K562 (cell line): Measurements from ENCODE around the gene KNL1. TPM values are rescaled to one million over a fixed set of nuclear protein-coding genes. Genes with fewer than 3 reads are reported as not detected.

Experiments
- DIDO1 ChIP-seq: fragments of 450-650 bp; IDR thresholded peaks from 2 replicates; pipeline ENCODE4 v1.6.1; 2016; ENCODE audit warnings: low read depth, missing biosample characterization, missing genetic modification characterization
- ZNF583 ChIP-seq: fragments of 250-450 bp; sonication (Bioruptor Pico); IDR thresholded peaks from 2 replicates; pipeline ENCODE4 v1.4.0; 2020
- ZZZ3 ChIP-seq: fragments of 450-650 bp; IDR thresholded peaks from 2 replicates; pipeline ENCODE4 v1.6.1; 2016; ENCODE audit warnings: antibody characterized with exemption, mild to moderate bottlenecking, moderate library complexity
- polyA plus RNA-seq, 8 experiments: library from polyadenylated mRNA; depleted of rRNA in 4 of 8; stranded (reverse) in 5 of 8; unstranded in 3 of 8; fragments of >200 nt; fragmentation: Nextera tagmentation in 2 of 8; fragmentation: Illumina TruSeq in 1 of 8; extraction: Ambion mirVana in 2 of 8; extraction: Trizol in 1 of 8; gene quantifications; 2 replicates each; pipeline versions ENCODE4 v1.2.1 to v1.2.3, GENCODE V29; 2011 to 2014; ENCODE audit warnings: inconsistent platforms in 1 of 8, missing spikeins in 1 of 8
- total RNA-seq, 7 experiments: library from RNA; depleted of rRNA in 6 of 7; stranded (reverse); fragments of >200 nt in 6 of 7; fragmentation: Illumina TruSeq in 2 of 7; extraction: Trizol in 2 of 7; gene quantifications; 2 replicates each; pipeline versions ENCODE4 v1.2.1 to v1.2.3, GENCODE V29; 2011 to 2021; ENCODE audit warnings: low replicate concordance in 1 of 7
- TF ChIP-seq, protein P1 (sequence below), 3 experiments: fragments of 200-800 bp in 1 of 3; fragments of 250-450 bp in 1 of 3; fragments of 450-650 bp in 1 of 3; sonication (Bioruptor Pico) in 1 of 3; sonication (Bioruptor generic) in 1 of 3; formaldehyde crosslinking in 1 of 3; IDR thresholded peaks; 2 replicates each; pipeline versions ENCODE4 v1.6.1 to v1.8.0; 2016 to 2022; ENCODE audit warnings: mild to moderate bottlenecking in 2 of 3, missing genetic modification characterization in 2 of 3, missing compliant biosample characterization in 1 of 3, moderate library complexity in 1 of 3
- TF ChIP-seq, protein P2 (sequence below): IDR thresholded peaks from 2 replicates; pipeline ENCODE4 v1.6.1; 2011; ENCODE audit warnings: borderline replicate concordance, low read depth, mild to moderate bottlenecking, moderate library complexity, low read length; ENCODE audit not compliant: insufficient read depth, poor library complexity, severe bottlenecking
- TF ChIP-seq, protein P3 (sequence below), 2 experiments: IDR thresholded peaks; 2 replicates each; pipeline ENCODE4 v1.6.1; 2011; ENCODE audit warnings: borderline replicate concordance in 1 of 2, control low read depth in 1 of 2, low read depth in 1 of 2, low read length in 1 of 2, mild to moderate bottlenecking in 1 of 2, mixed read lengths in 1 of 2, moderate library complexity in 1 of 2; ENCODE audit not compliant: insufficient read depth in 1 of 2, insufficient read length in 1 of 2, poor library complexity in 1 of 2, severe bottlenecking in 1 of 2; ENCODE audit errors: extremely low read depth in 1 of 2

KNL1 gene
- total and polyA plus RNA-seq, 9 of the 15 experiments (the other 6 are each of a cell fraction or from before 2014, with no cell fraction given), result 14.5 to 65.4 (median 34.6) TPM

DNA sequence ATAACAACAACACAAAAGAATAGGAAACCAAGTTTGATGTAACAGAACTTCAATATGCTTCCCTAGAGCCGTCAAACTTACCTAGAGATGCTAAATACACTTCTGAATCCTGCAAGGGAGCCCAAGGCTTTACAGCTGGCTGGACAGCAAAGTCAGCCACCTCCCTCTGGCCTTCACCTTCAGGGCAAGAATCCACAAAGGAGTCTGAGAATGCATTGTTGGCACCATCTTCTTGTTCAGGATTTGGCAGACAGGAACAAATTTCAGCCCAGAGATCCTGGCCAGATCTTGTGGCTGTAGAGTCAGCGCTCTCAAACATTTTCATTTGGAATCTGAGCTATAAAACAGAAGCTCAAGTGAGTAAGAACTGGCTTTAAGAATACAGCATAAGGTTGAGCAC, 31.4 kb upstream of the KNL1 start (continued):
- TF ChIP-seq, protein P1, sequence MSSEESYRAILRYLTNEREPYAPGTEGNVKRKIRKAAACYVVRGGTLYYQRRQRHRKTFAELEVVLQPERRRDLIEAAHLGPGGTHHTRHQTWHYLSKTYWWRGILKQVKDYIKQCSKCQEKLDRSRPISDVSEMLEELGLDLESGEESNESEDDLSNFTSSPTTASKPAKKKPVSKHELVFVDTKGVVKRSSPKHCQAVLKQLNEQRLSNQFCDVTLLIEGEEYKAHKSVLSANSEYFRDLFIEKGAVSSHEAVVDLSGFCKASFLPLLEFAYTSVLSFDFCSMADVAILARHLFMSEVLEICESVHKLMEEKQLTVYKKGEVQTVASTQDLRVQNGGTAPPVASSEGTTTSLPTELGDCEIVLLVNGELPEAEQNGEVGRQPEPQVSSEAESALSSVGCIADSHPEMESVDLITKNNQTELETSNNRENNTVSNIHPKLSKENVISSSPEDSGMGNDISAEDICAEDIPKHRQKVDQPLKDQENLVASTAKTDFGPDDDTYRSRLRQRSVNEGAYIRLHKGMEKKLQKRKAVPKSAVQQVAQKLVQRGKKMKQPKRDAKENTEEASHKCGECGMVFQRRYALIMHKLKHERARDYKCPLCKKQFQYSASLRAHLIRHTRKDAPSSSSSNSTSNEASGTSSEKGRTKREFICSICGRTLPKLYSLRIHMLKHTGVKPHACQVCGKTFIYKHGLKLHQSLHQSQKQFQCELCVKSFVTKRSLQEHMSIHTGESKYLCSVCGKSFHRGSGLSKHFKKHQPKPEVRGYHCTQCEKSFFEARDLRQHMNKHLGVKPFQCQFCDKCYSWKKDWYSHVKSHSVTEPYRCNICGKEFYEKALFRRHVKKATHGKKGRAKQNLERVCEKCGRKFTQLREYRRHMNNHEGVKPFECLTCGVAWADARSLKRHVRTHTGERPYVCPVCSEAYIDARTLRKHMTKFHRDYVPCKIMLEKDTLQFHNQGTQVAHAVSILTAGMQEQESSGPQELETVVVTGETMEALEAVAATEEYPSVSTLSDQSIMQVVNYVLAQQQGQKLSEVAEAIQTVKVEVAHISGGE (CRISPR knock-in tag; IDR thresholded peaks at IDR 0.05), result no peak
- no peak for TF ChIP-seq DIDO1 (tag)
- TF ChIP-seq, protein P2, sequence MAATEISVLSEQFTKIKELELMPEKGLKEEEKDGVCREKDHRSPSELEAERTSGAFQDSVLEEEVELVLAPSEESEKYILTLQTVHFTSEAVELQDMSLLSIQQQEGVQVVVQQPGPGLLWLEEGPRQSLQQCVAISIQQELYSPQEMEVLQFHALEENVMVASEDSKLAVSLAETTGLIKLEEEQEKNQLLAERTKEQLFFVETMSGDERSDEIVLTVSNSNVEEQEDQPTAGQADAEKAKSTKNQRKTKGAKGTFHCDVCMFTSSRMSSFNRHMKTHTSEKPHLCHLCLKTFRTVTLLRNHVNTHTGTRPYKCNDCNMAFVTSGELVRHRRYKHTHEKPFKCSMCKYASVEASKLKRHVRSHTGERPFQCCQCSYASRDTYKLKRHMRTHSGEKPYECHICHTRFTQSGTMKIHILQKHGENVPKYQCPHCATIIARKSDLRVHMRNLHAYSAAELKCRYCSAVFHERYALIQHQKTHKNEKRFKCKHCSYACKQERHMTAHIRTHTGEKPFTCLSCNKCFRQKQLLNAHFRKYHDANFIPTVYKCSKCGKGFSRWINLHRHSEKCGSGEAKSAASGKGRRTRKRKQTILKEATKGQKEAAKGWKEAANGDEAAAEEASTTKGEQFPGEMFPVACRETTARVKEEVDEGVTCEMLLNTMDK, result no peak
- TF ChIP-seq, protein P3, sequence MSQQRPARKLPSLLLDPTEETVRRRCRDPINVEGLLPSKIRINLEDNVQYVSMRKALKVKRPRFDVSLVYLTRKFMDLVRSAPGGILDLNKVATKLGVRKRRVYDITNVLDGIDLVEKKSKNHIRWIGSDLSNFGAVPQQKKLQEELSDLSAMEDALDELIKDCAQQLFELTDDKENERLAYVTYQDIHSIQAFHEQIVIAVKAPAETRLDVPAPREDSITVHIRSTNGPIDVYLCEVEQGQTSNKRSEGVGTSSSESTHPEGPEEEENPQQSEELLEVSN (IDR thresholded peaks at IDR 0.05; ENCODE audit: borderline replicate concordance in 1 of 2, extremely low read depth in 1 of 2, insufficient read depth in 1 of 2, insufficient read length in 1 of 2, low read depth in 1 of 2, low read length in 1 of 2, poor library complexity in 1 of 2, severe bottlenecking in 1 of 2), result no peak
- no peak for TF ChIP-seq ZZZ3
- no peak for TF ChIP-seq ZNF583 (CRISPR knock-in tag)
